HepG2 (cell line): Measurements from ENCODE around the gene KLF15. TPM values are rescaled to one million over a fixed set of nuclear protein-coding genes. Genes with fewer than 3 reads are reported as not detected.

Source experiments
- CREBL2 ChIP-seq: sonication (generic); formaldehyde crosslinking; IDR thresholded peaks from 2 replicates; pipeline ENCODE4 v1.8.1; 2023; ENCODE audit warnings: missing genetic modification reagents, mild to moderate bottlenecking, borderline replicate concordance
- IKZF5 ChIP-seq: IDR thresholded peaks from 2 replicates; pipeline ENCODE4 v1.6.1; 2018; ENCODE audit warnings: missing genetic modification reagents, mild to moderate bottlenecking, missing compliant biosample characterization
- PAXIP1 ChIP-seq: sonication (generic); formaldehyde crosslinking; conservative IDR thresholded peaks from 2 replicates; pipeline ENCODE4 v1.4.0; 2020; ENCODE audit warnings: mild to moderate bottlenecking, missing genetic modification reagents, moderate library complexity
- RBM39 ChIP-seq: fragments of 200-400 bp; formaldehyde crosslinking; IDR thresholded peaks from one replicate; pipeline ENCODE4 v1.6.1; 2018; ENCODE audit warnings: antibody characterized with exemption, mild to moderate bottlenecking, low read depth, low read length; ENCODE audit not compliant: poor library complexity, severe bottlenecking
- REPIN1 ChIP-seq: sonication (generic); formaldehyde crosslinking; IDR thresholded peaks from 2 replicates; pipeline ENCODE4 v1.8.0; 2022; ENCODE audit warnings: missing genetic modification reagents, low read depth, mild to moderate bottlenecking, borderline replicate concordance
- RXRB ChIP-seq: IDR thresholded peaks from 2 replicates; pipeline ENCODE4 v1.6.1; 2016; ENCODE audit warnings: borderline replicate concordance, missing genetic modification reagents, missing compliant biosample characterization
- SP4 ChIP-seq: sonication (generic); formaldehyde crosslinking; IDR thresholded peaks from 2 replicates; pipeline ENCODE4 v1.8.1; 2023; ENCODE audit warnings: mild to moderate bottlenecking, missing genetic modification reagents
- TBX2 ChIP-seq: sonication (generic); formaldehyde crosslinking; IDR thresholded peaks from 2 replicates; pipeline ENCODE4 v1.5.0; 2020; ENCODE audit warnings: missing genetic modification reagents, mild to moderate bottlenecking, borderline replicate concordance
- ZNF180 ChIP-seq: sonication (generic); formaldehyde crosslinking; IDR thresholded peaks from 2 replicates; pipeline ENCODE4 v1.4.0; 2020; ENCODE audit warnings: low read depth, missing genetic modification reagents, borderline replicate concordance
- ZNF260 ChIP-seq: sonication (generic); formaldehyde crosslinking; IDR thresholded peaks from 2 replicates; pipeline ENCODE4 v1.4.0; 2020; ENCODE audit warnings: missing genetic modification reagents, low read depth, mild to moderate bottlenecking, borderline replicate concordance
- ZNF589 ChIP-seq: sonication (generic); formaldehyde crosslinking; conservative IDR thresholded peaks from 2 replicates; pipeline ENCODE4 v1.8.0; 2022; ENCODE audit warnings: mild to moderate bottlenecking, moderate library complexity, missing genetic modification reagents
- ZNF609 ChIP-seq: sonication (generic); formaldehyde crosslinking; IDR thresholded peaks from 2 replicates; pipeline ENCODE4 v1.4.0; 2020; ENCODE audit warnings: mild to moderate bottlenecking, missing genetic modification reagents, borderline replicate concordance
- ZNF691 ChIP-seq: sonication (generic); formaldehyde crosslinking; IDR thresholded peaks from 2 replicates; pipeline ENCODE4 v1.4.0; 2020; ENCODE audit warnings: missing genetic modification reagents, low read depth, mild to moderate bottlenecking, borderline replicate concordance
- ZNF788 ChIP-seq: sonication (generic); formaldehyde crosslinking; IDR thresholded peaks from 2 replicates; pipeline ENCODE4 v1.5.0; 2020; ENCODE audit warnings: mild to moderate bottlenecking, missing genetic modification reagents, borderline replicate concordance
- ZSCAN29 ChIP-seq: sonication (generic); formaldehyde crosslinking; conservative IDR thresholded peaks from 2 replicates; pipeline ENCODE4 v1.4.0; 2020; ENCODE audit warnings: mild to moderate bottlenecking, missing genetic modification reagents
- polyA plus RNA-seq, 8 experiments: library from polyadenylated mRNA; depleted of rRNA in 3 of 8; stranded (reverse) in 7 of 8; unstranded in 1 of 8; fragments of >200 nt; fragmentation: Illumina TruSeq in 4 of 8; extraction: Trizol in 4 of 8; gene quantifications; 2 replicates each; pipeline versions ENCODE4 v1.2.1 to v1.2.3, GENCODE V29; 2011 to 2016; ENCODE audit warnings: low read depth in 4 of 8, missing spikeins in 1 of 8, mixed read lengths in 1 of 8; ENCODE audit not compliant: insufficient read depth in 1 of 8
- total RNA-seq, 5 experiments: library from RNA; depleted of rRNA; stranded (reverse); fragments of >200 nt; fragmentation: Illumina TruSeq; extraction: Trizol; gene quantifications; 2 replicates each; pipeline ENCODE4 v1.2.3, GENCODE V29; 2016; ENCODE audit warnings: low read depth in 1 of 5

KLF15 gene
- total and polyA plus RNA-seq, 2 of the 13 experiments (the other 11 are each of a cell fraction or from before 2014, with no cell fraction given), result 7.1 to 7.8 TPM

GRCh38 chr3:126353694-126354321, 3.4 kb downstream of the KLF15 start (continued):
- TF ChIP-seq ZNF589 (no peak), SP4 (CRISPR knock-in tag) (no peak), RXRB (0 out of 2 replicates have a peak, but pooled peaks have one; percentile 36), ZNF260 (CRISPR knock-in tag) (no peak), ZNF609 (CRISPR knock-in tag) (0 out of 2 replicates have a peak, but pooled peaks have one; percentile 25), REPIN1 (CRISPR knock-in tag) (no peak), TBX2 (0 out of 2 replicates have a peak, but pooled peaks have one; percentile 16), CREBL2 (CRISPR knock-in tag) (no peak), PAXIP1 (CRISPR knock-in tag) (peak; percentile 48; the same call in 1 of the 2 replicates), ZNF691 (CRISPR knock-in tag) (peak; percentile 75; the same call in 1 of the 2 replicates), IKZF5 (CRISPR knock-in tag) (no peak), ZNF180 (CRISPR knock-in tag) (no peak), ZSCAN29 (0 out of 2 replicates have a peak, but pooled peaks have one; percentile 31), RBM39 (no peak), ZNF788 (CRISPR knock-in tag) (0 out of 2 replicates have a peak, but pooled peaks have one; percentile 46)
